SK-N-MC (cell line): Measurements from ENCODE around the gene ACTL8.

Source experiments
- EZH2 ChIP-seq: fragments of 200-600 bp; sonication (generic); IDR thresholded peaks from one replicate; pipeline ENCODE4 v1.6.1; 2017; ENCODE audit warnings: antibody characterized with exemption
- POLR2AphosphoS5 ChIP-seq: IDR thresholded peaks from 2 replicates; pipeline ENCODE4 v1.6.1; 2012; ENCODE audit warnings: mild to moderate bottlenecking, low read depth, low read length, borderline replicate concordance

DNA sequence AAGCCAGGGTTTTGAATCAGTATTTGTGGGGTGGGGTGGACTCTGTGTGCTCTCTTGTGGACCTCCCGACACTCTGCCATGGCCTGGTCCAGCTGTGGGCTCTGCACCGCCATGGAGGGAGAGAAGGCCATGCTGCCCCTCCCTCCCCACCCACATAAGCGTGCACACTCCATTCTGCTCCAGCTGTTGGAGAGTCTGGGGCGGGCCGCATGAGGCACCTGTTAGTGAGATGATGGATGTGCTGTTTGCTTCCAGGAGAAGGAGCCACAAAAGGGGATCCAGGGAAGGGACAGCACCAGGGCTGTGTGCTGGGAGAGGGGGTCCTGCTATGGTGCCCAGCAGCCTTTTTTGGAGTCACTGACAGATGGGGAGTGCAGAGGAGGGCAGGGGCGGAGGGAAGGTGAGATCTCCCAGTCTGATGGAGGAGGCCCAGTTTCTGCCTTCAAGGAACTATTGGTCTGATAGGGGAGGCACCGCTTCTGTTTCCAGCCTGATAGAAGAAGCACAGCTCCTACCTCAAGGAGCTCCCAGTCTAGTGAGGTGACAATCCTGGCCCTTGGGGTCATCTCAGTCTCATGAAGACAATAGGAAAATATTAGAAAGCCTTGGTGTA, 101.5 kb downstream of the ACTL8 start:
- TF ChIP-seq EZH2 (no peak), POLR2AphosphoS5 (no peak)
